ENCODE measurements around the gene MYEOV. TPM values are rescaled to one million over a fixed set of nuclear protein-coding genes. Genes with fewer than 3 reads are reported as not detected.

The MYEOV gene
- total RNA-seq, 1 experiment from 2014 or later = 182 TPM

- Histone ChIP-seq H3K79me2 (ENCODE audit: low read depth) (no peaks in the 10 kb centered on the region), H3K9me3 (ENCODE audit: insufficient read depth, low read depth) (no peaks in the 10 kb centered on the region), H3K36me3 (ENCODE audit: low read depth) (no peaks in the 10 kb centered on the region), H3K4me2 (no peak overlapping the region), H2AFZ (no peak overlapping the region), H3K4me1 (replicated peaks; ENCODE audit: insufficient read depth) (peaks cover 13% of the 10 kb centered on the region), H3K27ac (no peak overlapping the region), H3K9me2 (ENCODE audit: insufficient read depth) (no peaks in the 10 kb centered on the region), H3F3A (ENCODE audit: insufficient read depth, low read depth) (peaks cover 7% of the 10 kb centered on the region), H3K4me3 (no peak overlapping the region), H4K20me1 (ENCODE audit: insufficient read depth) (no peaks in the 10 kb centered on the region), H3K27me3 (ENCODE audit: insufficient read depth, low read depth) (no peaks in the 10 kb centered on the region)
- ChIA-PET POLR2A (ENCODE audit: unreplicated experiment) (interaction anchor here (0.6 kb wide), 1 partner anchor 28 kb away, joined by 6 read pairs; no protein-coding TSS in a partner anchor), CTCF (interaction anchor here (0.6 kb wide), 1 partner anchor 272 kb away, joined by 9 read pairs; no protein-coding TSS in a partner anchor)
- TF ChIP-seq CTCF (conservative IDR thresholded peaks at IDR 0.05) (no peak), EZH2 (IDR thresholded peaks at IDR 0.05; ENCODE audit: low read depth) (no peak)
- no TSS peak for BruUV-seq (replicated peaks)
- DNase-seq = no peak
- intact Hi-C loops (cut with micrococcal nuclease; ENCODE audit: unreplicated experiment) = no loop called here
These were observed 25.0 kb upstream of the MYEOV start for GRCh38 chr11:69268911-69269310.

- no peaks in the 10 kb centered on the region for H3K27me3 ChIP-seq (ENCODE audit: insufficient read depth, low read depth)
- ChIA-PET POLR2A (ENCODE audit: unreplicated experiment) (interaction anchor here (0.6 kb wide), 1 partner anchor 27 kb away, joined by 6 read pairs; no protein-coding TSS in a partner anchor), CTCF (no interaction called here)
These were observed 24.6 kb upstream of the MYEOV start for GRCh38 chr11:69269388-69269787.

GRCh38 chr11:69269926-69270697, 23.8 kb upstream of the MYEOV start:
- peaks cover 22% of the 10 kb centered on the region for H3K4me1 ChIP-seq (replicated peaks; ENCODE audit: insufficient read depth)
- intact Hi-C loops (cut with micrococcal nuclease; ENCODE audit: unreplicated experiment) = no loop called here
- no TSS peak for BruUV-seq (replicated peaks)
- H3K9me2 ChIP-seq (ENCODE audit: insufficient read depth) = no peaks in the 10 kb centered on the region
- H3K36me3 ChIP-seq (ENCODE audit: low read depth) = no peaks in the 10 kb centered on the region
- ChIA-PET POLR2A (ENCODE audit: unreplicated experiment) (interaction anchor here (0.5 kb wide), 1 partner anchor 367 kb away, joined by 3 read pairs; no protein-coding TSS in a partner anchor), CTCF (interaction anchor here (0.6 kb wide), 1 partner anchor 70 kb away, joined by 7 read pairs; no protein-coding TSS in a partner anchor)
- no peaks in the 10 kb centered on the region for H3K9me3 ChIP-seq (ENCODE audit: insufficient read depth, low read depth)
- no peak overlapping the region for H3K27ac ChIP-seq
- no peaks in the 10 kb centered on the region for H3K79me2 ChIP-seq (ENCODE audit: low read depth)
- H3K4me2 ChIP-seq = no peak overlapping the region
- H3K4me3 ChIP-seq = no peak overlapping the region
- TF ChIP-seq CTCF (conservative IDR thresholded peaks at IDR 0.05) (no peak), EZH2 (IDR thresholded peaks at IDR 0.05; ENCODE audit: low read depth) (no peak)
- H3F3A ChIP-seq (ENCODE audit: insufficient read depth, low read depth) = peaks cover 15% of the 10 kb centered on the region
- H2AFZ ChIP-seq = no peak overlapping the region
- DNase-seq = no peak
- H4K20me1 ChIP-seq (ENCODE audit: insufficient read depth) = no peaks in the 10 kb centered on the region
- H3K27me3 ChIP-seq (ENCODE audit: insufficient read depth, low read depth) = no peaks in the 10 kb centered on the region

More at GRCh38 chr11:69269388-69269787, 24.6 kb upstream of the MYEOV start:
- Histone ChIP-seq H3K4me2 (no peak overlapping the region), H3K27ac (no peak overlapping the region), H3K9me2 (ENCODE audit: insufficient read depth) (no peaks in the 10 kb centered on the region), H2AFZ (no peak overlapping the region), H3K79me2 (ENCODE audit: low read depth) (no peaks in the 10 kb centered on the region), H3K4me3 (no peak overlapping the region), H3K4me1 (replicated peaks; ENCODE audit: insufficient read depth) (peaks cover 18% of the 10 kb centered on the region), H3K36me3 (ENCODE audit: low read depth) (no peaks in the 10 kb centered on the region), H4K20me1 (ENCODE audit: insufficient read depth) (no peaks in the 10 kb centered on the region), H3K9me3 (ENCODE audit: insufficient read depth, low read depth) (no peaks in the 10 kb centered on the region), H3F3A (ENCODE audit: insufficient read depth, low read depth) (peaks cover 12% of the 10 kb centered on the region)
- DNase-seq = no peak
- TF ChIP-seq CTCF (conservative IDR thresholded peaks at IDR 0.05) = no peak
- TF ChIP-seq EZH2 (IDR thresholded peaks at IDR 0.05; ENCODE audit: low read depth) = no peak
- no TSS peak for BruUV-seq (replicated peaks)
- intact Hi-C loops (cut with micrococcal nuclease; ENCODE audit: unreplicated experiment) = no loop called here
